A549 treated with DMSO at 1 μM for 4 hours (cell line): ENCODE measurements around the gene CNNM2. TPM values are rescaled to one million over a fixed set of nuclear protein-coding genes. Genes with fewer than 3 reads are reported as not detected.

Experiments used
- total RNA-seq: library from RNA; stranded (reverse); fragments of 200-300 nt; extraction: Qiagen RNA extraction; gene quantifications from 5 replicates; pipeline ENCODE4 v1.2.3, GENCODE V29; 2022; ENCODE audit warnings: low read depth

Gene CNNM2
- total RNA-seq = 5.0 to 6.6 TPM (median 5.7 TPM) in 5 replicates

DNA sequence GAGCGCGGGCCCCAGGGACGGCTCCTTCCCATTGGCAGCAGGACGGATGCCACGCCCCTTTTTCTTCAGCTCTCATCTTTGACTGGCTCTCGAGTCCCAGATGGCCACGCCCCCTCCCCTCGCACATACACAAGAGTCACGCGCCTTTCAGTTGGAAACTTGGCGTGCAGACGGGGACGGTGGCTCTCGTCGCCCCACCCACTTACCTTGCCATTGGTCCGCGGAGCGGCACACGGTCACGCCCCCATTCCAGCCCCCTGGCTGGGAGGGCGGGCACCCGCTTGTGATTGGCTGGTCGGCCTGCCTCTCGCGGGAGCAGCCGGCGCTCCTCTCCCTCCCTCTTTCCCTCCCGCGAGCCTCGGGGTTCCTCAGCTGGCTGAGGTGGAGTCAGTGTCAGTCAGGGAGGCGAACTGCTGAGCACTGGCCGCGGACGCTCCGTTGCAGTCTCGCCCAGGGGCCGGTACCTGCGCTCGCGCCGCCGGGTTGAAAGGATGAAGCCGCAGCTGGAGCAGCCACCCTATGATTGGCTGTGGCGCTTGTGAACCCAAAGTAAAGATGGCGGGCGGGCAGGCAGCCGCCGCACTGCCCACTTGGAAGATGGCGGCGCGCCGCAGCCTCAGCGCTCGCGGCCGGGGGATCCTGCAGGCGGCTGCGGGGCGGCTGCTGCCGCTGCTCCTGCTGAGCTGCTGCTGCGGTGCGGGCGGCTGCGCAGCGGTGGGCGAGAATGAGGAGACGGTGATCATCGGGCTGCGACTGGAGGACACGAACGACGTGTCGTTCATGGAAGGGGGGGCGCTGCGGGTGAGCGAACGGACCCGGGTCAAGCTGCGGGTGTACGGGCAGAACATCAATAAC lies at the start of gene CNNM2:
TSS of gene CNNM2 (plus strand) at position 333 of the 855 bp plus-strand sequence. CDS start at position 520, 187 bp downstream.

DNA sequence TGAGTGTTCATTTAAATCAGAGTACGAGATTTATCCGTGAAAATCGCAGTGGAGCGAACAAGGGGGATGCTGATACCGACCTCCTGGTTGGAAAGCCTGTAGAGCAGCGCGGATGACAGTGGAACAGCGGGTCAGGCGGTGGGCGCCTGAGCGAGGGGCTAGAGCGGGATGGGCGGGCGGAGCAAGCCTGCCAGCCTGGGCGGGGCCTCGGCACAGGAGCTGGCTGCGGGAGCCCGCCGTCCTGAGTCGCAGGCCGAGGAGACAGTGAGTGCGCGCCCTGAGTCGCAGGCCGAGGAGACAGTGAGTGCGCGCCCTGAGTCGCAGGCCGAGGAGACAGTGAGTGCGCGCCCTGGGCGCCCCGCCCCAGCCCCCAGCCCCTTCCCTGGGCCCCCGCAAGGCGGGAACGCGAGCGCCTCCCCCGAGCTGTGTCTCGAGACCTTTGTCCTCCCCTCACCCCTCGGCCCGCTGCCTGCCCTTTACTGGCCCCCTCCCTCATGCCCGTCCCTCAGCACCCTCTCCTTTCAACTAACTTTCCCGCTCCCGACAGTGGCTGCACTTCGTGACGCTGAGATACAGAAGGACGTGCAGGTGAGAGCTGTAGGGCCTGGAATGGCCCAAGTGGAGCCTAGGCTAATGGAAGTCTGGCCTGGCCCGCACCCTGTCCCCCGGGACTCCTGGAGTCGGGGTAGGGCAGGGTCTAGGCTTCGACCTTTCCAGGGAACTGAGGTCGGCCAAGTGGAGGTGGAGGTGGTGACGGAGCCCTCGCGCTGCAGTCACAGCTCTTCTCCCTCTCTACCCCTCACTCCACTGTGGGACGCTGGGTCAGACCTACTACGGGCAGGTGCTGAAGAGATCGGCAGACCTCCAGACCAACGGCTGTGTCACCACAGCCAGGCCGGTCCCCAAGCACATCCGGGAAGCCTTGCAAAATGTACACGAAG lies 48.6 kb upstream of the CNNM2 start, which contains the start of gene AS3MT:
TSS of gene AS3MT (plus strand) at position 213 of the 941 bp plus-strand sequence. CDS start at position 336, 123 bp downstream.

Other genes starting within 250 kb of the CNNM2 start
- gene ARL3, start 203.9 kb upstream of the CNNM2 start, total RNA-seq = 13.9 to 15.3 TPM (median 14.7 TPM) in 5 replicates
- 2.9 to 4.4 TPM (median 3.8 TPM) in 5 replicates for gene SFXN2, start 203.7 kb upstream of the CNNM2 start, total RNA-seq
- 21.5 to 30.7 TPM (median 27.8 TPM) in 5 replicates for gene WBP1L, start 174.3 kb upstream of the CNNM2 start, total RNA-seq
- not detected in 5 replicates for gene CYP17A1, start 80.9 kb upstream of the CNNM2 start, total RNA-seq
- 23.1 to 30.4 TPM (median 25.2 TPM) in 5 replicates for gene BORCS7, start 64.0 kb upstream of the CNNM2 start, total RNA-seq
- gene AS3MT, start 48.8 kb upstream of the CNNM2 start, total RNA-seq = 3.9 to 5.7 TPM (median 4.5 TPM) in 5 replicates